ENCODE measurements around the gene SPRY1.

The SPRY1 gene, protein sequence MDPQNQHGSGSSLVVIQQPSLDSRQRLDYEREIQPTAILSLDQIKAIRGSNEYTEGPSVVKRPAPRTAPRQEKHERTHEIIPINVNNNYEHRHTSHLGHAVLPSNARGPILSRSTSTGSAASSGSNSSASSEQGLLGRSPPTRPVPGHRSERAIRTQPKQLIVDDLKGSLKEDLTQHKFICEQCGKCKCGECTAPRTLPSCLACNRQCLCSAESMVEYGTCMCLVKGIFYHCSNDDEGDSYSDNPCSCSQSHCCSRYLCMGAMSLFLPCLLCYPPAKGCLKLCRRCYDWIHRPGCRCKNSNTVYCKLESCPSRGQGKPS

GRCh38 chr4:123396307-123397143 lies at the start of gene SPRY1:
SPRY1 (plus strand) TSS chr4:123396795; CDS start chr4:123401592, 4,797 bp downstream.
- peak; percentile 65 for DNase-seq

DNA sequence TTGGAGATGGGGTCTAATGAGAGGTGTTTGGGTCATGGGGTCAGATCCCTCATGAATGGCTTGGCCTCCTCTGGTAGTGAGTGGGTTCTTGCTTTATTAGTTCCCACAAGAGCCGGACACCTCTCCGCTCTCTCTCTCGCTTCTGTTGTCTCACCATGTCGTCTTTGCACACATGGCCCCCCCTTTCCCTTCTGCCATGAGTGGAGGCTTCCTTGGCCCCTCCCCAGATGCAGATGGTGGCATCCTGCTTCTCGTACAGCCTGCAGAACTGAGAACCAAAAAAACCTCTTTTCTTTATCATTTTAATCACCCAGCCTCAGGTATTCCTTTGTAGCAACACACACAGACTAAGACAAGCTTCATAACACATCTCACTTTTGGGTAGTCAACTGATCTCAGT lies 49.6 kb upstream of the SPRY1 start:
- DNase-seq, result no peak

DNA sequence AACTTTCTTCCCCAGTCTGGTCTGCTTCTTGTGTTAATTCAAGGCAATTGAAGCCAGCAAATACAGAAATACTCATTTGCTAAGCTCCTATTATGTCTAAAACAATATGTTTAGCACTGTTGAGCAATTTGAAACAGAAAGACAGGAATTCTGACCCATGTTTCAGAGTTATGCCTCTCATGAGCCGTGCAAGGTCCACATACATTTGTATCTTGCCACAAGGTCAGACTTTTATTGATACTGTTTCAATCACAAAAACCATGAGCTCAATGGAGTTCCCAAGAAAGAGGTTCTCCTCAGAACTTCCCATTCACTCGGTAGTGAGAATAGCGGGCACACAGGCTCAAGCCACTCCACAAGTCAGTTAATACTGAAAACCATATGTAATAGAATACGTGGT lies 47.6 kb upstream of the SPRY1 start:
- DNase-seq, result no peak

- no peak for DNase-seq
Observed at GRCh38 chr4:123349421-123350190, 47.0 kb upstream of the SPRY1 start.

DNA sequence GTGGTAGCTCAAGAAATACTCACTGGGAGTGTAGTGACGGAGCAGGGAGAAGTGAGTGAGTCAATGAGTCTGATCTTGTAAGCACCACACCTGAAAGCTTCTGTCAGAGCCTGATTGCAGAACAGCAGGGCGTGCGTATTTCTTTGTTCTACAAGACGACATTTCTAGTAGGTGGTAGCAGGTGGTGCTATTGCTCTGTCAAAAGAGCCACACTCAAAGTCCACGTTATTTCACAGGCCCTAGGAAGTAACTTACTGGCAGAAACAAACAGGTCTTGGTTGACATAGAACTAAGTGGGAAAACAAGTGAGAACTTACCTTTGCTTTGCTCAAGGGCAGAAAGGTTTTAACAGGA lies 46.4 kb upstream of the SPRY1 start:
- DNase-seq, result no peak

DNA sequence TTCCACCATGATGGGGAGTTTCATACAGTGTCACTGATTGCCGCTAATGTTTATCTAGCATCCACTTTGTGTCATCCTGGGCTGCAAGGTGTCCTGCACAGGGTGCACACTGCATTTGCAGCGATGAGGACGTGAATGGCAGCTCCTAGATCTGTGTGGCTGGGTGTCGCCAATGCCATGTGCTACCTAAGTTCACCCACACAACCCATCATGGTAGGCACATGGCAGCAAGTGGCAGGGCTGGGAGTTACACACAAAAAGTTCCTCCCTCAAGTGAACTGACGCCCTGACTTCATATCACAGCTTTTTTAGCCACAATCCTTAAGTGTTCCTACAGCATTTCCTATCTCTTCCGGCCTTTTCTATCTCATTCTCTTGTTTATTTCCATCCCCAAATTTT lies 45.9 kb upstream of the SPRY1 start:
- no peak for DNase-seq

- no peak for DNase-seq
Observed at GRCh38 chr4:123351713-123352112, 44.9 kb upstream of the SPRY1 start.

GRCh38 chr4:123352240-123352945 lies 44.2 kb upstream of the SPRY1 start:
- DNase-seq, result no peak

- DNase-seq, result no peak
Observed at GRCh38 chr4:123352966-123353365, 43.6 kb upstream of the SPRY1 start.

DNA sequence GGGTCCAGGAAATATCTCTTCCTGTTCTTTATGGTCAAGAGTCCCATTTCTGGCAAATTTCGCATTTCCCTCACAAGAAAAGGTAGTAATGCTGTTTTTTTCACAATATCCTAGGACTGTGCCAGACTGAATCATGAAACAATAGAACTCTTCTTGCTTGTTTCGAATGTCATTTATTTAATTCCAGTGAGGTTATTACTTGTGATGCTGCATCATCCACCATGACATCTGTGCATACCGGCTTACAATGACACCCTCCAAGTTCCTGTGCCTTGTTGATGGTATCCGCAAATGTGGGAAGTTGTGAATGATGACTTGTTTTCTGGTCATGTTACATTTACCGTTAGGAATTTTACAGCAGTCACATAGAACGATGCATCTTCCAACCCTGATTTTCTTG lies 42.9 kb upstream of the SPRY1 start:
- no peak for DNase-seq

GRCh38 chr4:123354701-123355100 lies 41.9 kb upstream of the SPRY1 start:
- no peak for DNase-seq

DNA sequence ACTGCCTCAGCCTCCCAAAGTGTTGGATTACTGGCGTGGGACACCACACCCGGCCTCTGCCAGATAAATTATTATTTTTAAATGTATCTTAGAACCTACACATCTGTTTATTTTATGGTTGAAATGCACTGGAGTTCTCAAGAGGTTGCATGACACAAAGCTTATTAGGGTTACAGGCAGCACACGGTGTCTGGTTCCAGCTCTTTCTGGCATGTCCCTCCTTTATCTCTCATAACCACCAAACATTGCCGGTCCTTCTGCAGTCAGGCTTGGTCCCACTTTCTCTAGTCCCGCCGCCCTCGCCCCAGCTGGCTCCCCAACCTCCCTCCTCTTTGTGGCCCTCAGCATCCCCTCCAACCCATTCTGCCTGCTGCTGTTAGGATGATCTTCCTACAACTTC lies 39.7 kb upstream of the SPRY1 start:
- no peak for DNase-seq

DNA sequence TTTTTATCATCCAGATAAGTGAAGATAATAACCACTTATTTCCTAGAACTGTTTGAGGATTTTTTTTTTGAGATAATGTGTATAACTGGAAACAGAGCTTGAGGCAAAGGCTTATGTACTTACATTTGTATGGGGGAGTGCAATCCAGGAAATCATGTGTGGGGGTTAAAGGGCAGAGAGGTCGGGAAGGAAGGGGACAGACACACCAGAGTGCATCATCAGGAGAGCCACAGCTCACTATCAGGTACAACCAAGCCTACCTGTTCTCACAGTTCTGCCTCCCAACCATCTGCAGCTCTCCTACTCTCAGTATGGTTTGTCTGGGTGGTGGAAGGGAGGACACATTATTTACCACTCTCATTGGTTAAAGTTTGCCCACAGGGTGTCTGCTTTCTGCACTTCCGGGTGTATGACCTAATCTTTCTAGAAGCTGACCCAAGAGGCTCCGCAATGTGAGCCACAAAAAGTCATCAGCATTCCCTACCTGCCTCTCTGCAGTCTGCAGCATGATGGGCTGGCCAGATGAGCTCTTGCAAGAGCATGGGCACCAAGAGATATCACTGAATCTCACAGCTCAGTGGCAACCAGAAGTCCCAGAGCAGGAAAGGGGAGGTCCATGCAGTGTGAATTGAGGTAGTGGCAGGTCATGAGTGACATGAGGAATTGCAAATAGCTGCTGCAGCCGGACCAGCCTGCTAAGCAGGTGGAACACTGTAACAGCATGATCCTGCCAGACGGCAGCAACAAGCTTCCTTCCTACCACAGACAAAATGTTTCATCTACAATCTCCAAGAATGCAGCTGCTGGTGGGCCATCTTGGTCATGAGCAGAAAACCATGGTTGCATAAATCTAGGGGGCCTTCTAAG lies 36.9 kb upstream of the SPRY1 start:
- DNase-seq, result no peak

- no peak for DNase-seq
Observed at GRCh38 chr4:123361195-123361861, 35.3 kb upstream of the SPRY1 start.

GRCh38 chr4:123362103-123362502 lies 34.5 kb upstream of the SPRY1 start:
- no peak for DNase-seq

- no peak for DNase-seq
Observed at GRCh38 chr4:123363729-123364128, 32.9 kb upstream of the SPRY1 start.

DNA sequence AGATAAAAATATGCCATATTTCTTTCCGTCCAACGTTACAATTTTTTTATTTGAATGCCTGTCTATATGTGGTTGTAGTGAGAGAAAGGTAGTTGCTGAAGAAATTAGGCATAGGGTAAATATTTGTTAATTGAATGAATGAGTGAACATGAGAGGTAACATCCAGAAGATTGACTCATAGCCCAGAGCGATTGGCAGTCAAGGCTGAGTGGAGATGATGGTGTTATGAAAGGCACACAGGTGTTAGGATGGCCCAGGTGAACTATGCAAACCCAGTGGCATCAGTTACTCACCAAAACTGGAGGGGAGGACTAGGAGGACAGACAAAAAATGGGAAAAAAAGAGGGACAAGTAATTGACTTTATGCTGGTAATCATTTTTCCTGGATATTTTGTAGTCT lies 31.7 kb upstream of the SPRY1 start:
- DNase-seq, result no peak

- no peak for DNase-seq
Observed at GRCh38 chr4:123365412-123365811, 31.2 kb upstream of the SPRY1 start.

- DNase-seq, result no peak
Observed at GRCh38 chr4:123366144-123366748, 30.3 kb upstream of the SPRY1 start.

GRCh38 chr4:123378794-123379193 lies 17.8 kb upstream of the SPRY1 start:
- DNase-seq, result no peak

- no peak for DNase-seq
Observed at GRCh38 chr4:123379392-123379791, 17.2 kb upstream of the SPRY1 start.
